ENCODE measurements around the gene ATAD2B. TPM values are rescaled to one million over a fixed set of nuclear protein-coding genes. Genes with fewer than 3 reads are reported as not detected.

Gene ATAD2B
- total RNA-seq, 1 donor from 2014 or later, result 5.2 TPM

GRCh38 chr2:23926290-23926749 lies 603 bp downstream of the ATAD2B start:
- peak overlapping the region; percentile 97 for H3K4me3 ChIP-seq (ENCODE audit: low read depth, low read length)
- no peak for TF ChIP-seq CTCF (conservative IDR thresholded peaks at IDR 0.05; ENCODE audit: low read depth, low read length)
- DNase-seq (ENCODE audit: low read depth), result no peak

GRCh38 chr2:23925702-23926289 lies 1.1 kb downstream of the ATAD2B start:
- TF ChIP-seq CTCF (conservative IDR thresholded peaks at IDR 0.05; ENCODE audit: low read depth, low read length), result no peak
- no peak for DNase-seq (ENCODE audit: low read depth)
- peak overlapping the region; percentile 97 for H3K4me3 ChIP-seq (ENCODE audit: low read depth, low read length)

- H3K4me3 ChIP-seq (ENCODE audit: low read depth, low read length), result peak overlapping the region; percentile 97
- TF ChIP-seq CTCF (conservative IDR thresholded peaks at IDR 0.05; ENCODE audit: low read depth, low read length), result no peak
Observed at GRCh38 chr2:23924589-23925359, 2.1 kb downstream of the ATAD2B start.

GRCh38 chr2:23918837-23919489 lies 8.0 kb downstream of the ATAD2B start:
- no peak for TF ChIP-seq CTCF (conservative IDR thresholded peaks at IDR 0.05; ENCODE audit: low read depth, low read length)
- H3K4me3 ChIP-seq (ENCODE audit: low read depth, low read length), result no peak overlapping the region
- DNase-seq (ENCODE audit: low read depth), result no peak

More at GRCh38 chr2:23924589-23925359, 2.1 kb downstream of the ATAD2B start:
- DNase-seq (ENCODE audit: low read depth), result no peak

GRCh38 chr2:23916727-23917405 lies 10.1 kb downstream of the ATAD2B start:
- no peak overlapping the region for H3K4me3 ChIP-seq (ENCODE audit: low read depth, low read length)
- DNase-seq (ENCODE audit: low read depth), result no peak
- no peak for TF ChIP-seq CTCF (conservative IDR thresholded peaks at IDR 0.05; ENCODE audit: low read depth, low read length)

GRCh38 chr2:23915327-23915726 lies 11.6 kb downstream of the ATAD2B start:
- H3K4me3 ChIP-seq (ENCODE audit: low read depth, low read length), result no peak overlapping the region
- no peak for TF ChIP-seq CTCF (conservative IDR thresholded peaks at IDR 0.05; ENCODE audit: low read depth, low read length)
- DNase-seq (ENCODE audit: low read depth), result no peak
